GM23248 (cell line): ENCODE results near the gene UNC13A. TPM values are rescaled to one million over a fixed set of nuclear protein-coding genes. Genes with fewer than 3 reads are reported as not detected.

Experiments used
- DNase-seq: peaks from one replicate; pipeline ENCODE4 v3.0.0-alpha.2; 2015
- H2AFZ ChIP-seq: fragments of 200-600 bp; sonication (generic); 2 replicates; pipeline ENCODE4 v1.6.1; 2016; ENCODE audit warnings: antibody characterized with exemption
- H3F3A ChIP-seq: fragments of 200-600 bp; sonication (generic); 2 replicates; pipeline ENCODE4 v1.6.1; 2016; ENCODE audit warnings: mild to moderate bottlenecking, antibody characterized with exemption, mixed run types; ENCODE audit not compliant: insufficient read depth
- H3K27ac ChIP-seq: fragments of 200-600 bp; sonication (generic); 2 replicates; pipeline ENCODE4 v1.5.1; 2016; ENCODE audit warnings: mild to moderate bottlenecking
- H3K27me3 ChIP-seq: fragments of 200-600 bp; sonication (generic); replicated peaks from 2 replicates; pipeline ENCODE4 v1.6.1; 2016; ENCODE audit warnings: mild to moderate bottlenecking; ENCODE audit not compliant: insufficient read depth
- H3K36me3 ChIP-seq: fragments of 200-600 bp; sonication (generic); 2 replicates; pipeline ENCODE4 v1.6.1; 2016; ENCODE audit warnings: low read depth, mild to moderate bottlenecking
- H3K4me1 ChIP-seq: fragments of 200-600 bp; sonication (generic); 2 replicates; pipeline ENCODE4 v1.6.1; 2016; ENCODE audit warnings: mild to moderate bottlenecking; ENCODE audit not compliant: insufficient read depth
- H3K4me2 ChIP-seq: fragments of 200-600 bp; sonication (generic); one replicate; pipeline ENCODE4 v1.6.1; 2016; ENCODE audit warnings: mild to moderate bottlenecking; ENCODE audit not compliant: unreplicated experiment
- H3K4me3 ChIP-seq: fragments of 200-600 bp; sonication (generic); 2 replicates; pipeline ENCODE4 v1.5.1; 2016; ENCODE audit warnings: mild to moderate bottlenecking
- H3K79me2 ChIP-seq: fragments of 200-600 bp; sonication (generic); 2 replicates; pipeline ENCODE4 v1.6.1; 2016; ENCODE audit warnings: mild to moderate bottlenecking; ENCODE audit not compliant: insufficient read depth
- H3K9ac ChIP-seq: fragments of 200-600 bp; sonication (generic); 2 replicates; pipeline ENCODE4 v1.6.1; 2016; ENCODE audit warnings: mild to moderate bottlenecking
- H3K9me2 ChIP-seq: fragments of 200-600 bp; sonication (generic); 2 replicates; pipeline ENCODE4 v1.6.1; 2016; ENCODE audit warnings: mixed run types, mild to moderate bottlenecking, moderate library complexity; ENCODE audit not compliant: insufficient read depth
- H3K9me3 ChIP-seq: fragments of 200-600 bp; sonication (generic); one replicate; pipeline ENCODE4 v1.6.1; 2017; ENCODE audit warnings: low read depth
- H4K20me1 ChIP-seq: fragments of 200-600 bp; sonication (generic); 2 replicates; pipeline ENCODE4 v1.6.0; 2016; ENCODE audit not compliant: insufficient read depth
- EZH2 ChIP-seq: fragments of 200-600 bp; sonication (generic); IDR thresholded peaks from 2 replicates; pipeline ENCODE4 v1.6.1; 2018; ENCODE audit warnings: antibody characterized with exemption, mild to moderate bottlenecking; ENCODE audit not compliant: insufficient read depth, poor library complexity, severe bottlenecking
- EZH2phosphoT487 ChIP-seq: fragments of 200-600 bp; sonication (generic); IDR thresholded peaks from 2 replicates; pipeline ENCODE4 v1.6.1; 2018; ENCODE audit warnings: antibody characterized with exemption, moderate library complexity, mild to moderate bottlenecking, low read depth; ENCODE audit not compliant: insufficient read depth
- WGBS, 2 experiments: methylation state at CpG; one replicate each; pipeline ENCODE4 v1.1.6; 2015 to 2017; ENCODE audit warnings: low lambda C conversion rate in 2 of 2, low coverage in 1 of 2; ENCODE audit errors: missing lambda C conversion rate in 2 of 2; 5-methylcytosine and 5-hydroxymethylcytosine counted together
- in situ Hi-C: fragments of 300-500 bp; cut with MboI; formaldehyde crosslinking; loops from 2 replicates; pipeline ENCODE4 v1.15.0; 2020
- polyA plus RNA-seq: library from polyadenylated mRNA; unstranded; fragments of >200 nt; fragmentation: Nextera tagmentation; extraction: Ambion mirVana; gene quantifications from 2 replicates; pipeline ENCODE4 v1.2.1, GENCODE V29; 2016
- total RNA-seq: library from RNA; depleted of rRNA; stranded (reverse); fragments of >200 nt; shearing (Covaris generic); gene quantifications from 2 replicates; pipeline ENCODE4 v1.2.3, GENCODE V29; 2014; rRNA removed

The UNC13A gene
- total RNA-seq (under 0.01 and 0.11 TPM in 2 replicates), polyA plus RNA-seq (0.03 TPM in 2 replicates)

GRCh38 chr19:17687857-17688784 is at the start of gene UNC13A:
Gene UNC13A, minus strand, starts transcription at chr19:17688354. Its CDS starts 155 bp downstream, at chr19:17688199.
- Histone ChIP-seq H3K4me1 (0 out of 2 replicates have a peak, but pooled peaks cover 4% of the 10 kb centered on the region), H3K4me2 (no peak within 1 kb of the TSS), H3K9ac (no peak within 1 kb of the TSS), H3K27ac (no peak within 1 kb of the TSS), H3F3A (no peaks in the 10 kb centered on the region), H4K20me1 (no peaks in the 10 kb centered on the region), H3K79me2 (no peaks in the 10 kb centered on the region), H3K9me2 (no peaks in the 10 kb centered on the region), H3K27me3 (peaks cover 9% of the 10 kb centered on the region), H3K9me3 (no peaks in the 10 kb centered on the region), H2AFZ (no peak within 1 kb of the TSS), H3K4me3 (0 out of 2 replicates have a peak within 1 kb of the TSS, but pooled peaks have one; percentile 23), H3K36me3 (no peaks in the 10 kb centered on the region)
- TF ChIP-seq EZH2phosphoT487, result no peak
- TF ChIP-seq EZH2, result no peak
- in situ Hi-C loops, result no loop called here
- 4 to 5% methylated on average over 44 to 55 of the region's 77 CpGs for WGBS, 2 experiments
- DNase-seq, result peak; percentile 58

GRCh38 chr19:17737690-17738153 is 49.6 kb upstream of the UNC13A start:
- Histone ChIP-seq H3K79me2 (peaks cover 15% of the 10 kb centered on the region), H3K27me3 (no peaks in the 10 kb centered on the region), H3K9me3 (no peaks in the 10 kb centered on the region), H3K4me1 (no peaks in the 10 kb centered on the region), H4K20me1 (no peaks in the 10 kb centered on the region), H3K4me2 (no peak overlapping the region), H3K27ac (no peak overlapping the region), H3K4me3 (no peak overlapping the region), H3F3A (no peaks in the 10 kb centered on the region), H2AFZ (no peak overlapping the region), H3K9me2 (no peaks in the 10 kb centered on the region), H3K36me3 (peaks cover 12% of the 10 kb centered on the region; the same call in 1 of the 2 replicates), H3K9ac (no peak overlapping the region)
- TF ChIP-seq EZH2phosphoT487 (no peak), EZH2 (no peak)
- WGBS, 2 experiments, result 80 to 84% methylated on average over 7 of the region's 7 CpGs
- DNase-seq, result no peak
- in situ Hi-C loops, result no loop called here

- no peak for DNase-seq
- 93 to 97% methylated on average over 5 of the region's 5 CpGs for WGBS, 2 experiments
- H3K4me3 ChIP-seq, result no peak overlapping the region
- in situ Hi-C loops, result no loop called here
- H3K36me3 ChIP-seq, result peaks cover 24% of the 10 kb centered on the region; the same call in 1 of the 2 replicates
- peaks cover 38% of the 10 kb centered on the region for H3K79me2 ChIP-seq
- peaks cover 6% of the 10 kb centered on the region for H4K20me1 ChIP-seq
- no peaks in the 10 kb centered on the region for H3K4me1 ChIP-seq
- H3K27me3 ChIP-seq, result no peaks in the 10 kb centered on the region
- no peak overlapping the region for H3K9ac ChIP-seq
- TF ChIP-seq EZH2phosphoT487 (no peak), EZH2 (no peak)
- no peaks in the 10 kb centered on the region for H3F3A ChIP-seq
- no peaks in the 10 kb centered on the region for H3K9me3 ChIP-seq
- H2AFZ ChIP-seq, result no peak overlapping the region
- H3K9me2 ChIP-seq, result no peaks in the 10 kb centered on the region
- H3K4me2 ChIP-seq, result no peak overlapping the region
- H3K27ac ChIP-seq, result no peak overlapping the region
These were observed 47.3 kb upstream of the UNC13A start for GRCh38 chr19:17735410-17735809.

- Histone ChIP-seq H3K36me3 (peaks cover 24% of the 10 kb centered on the region; the same call in 1 of the 2 replicates), H4K20me1 (peaks cover 6% of the 10 kb centered on the region), H3K9ac (no peak overlapping the region), H3K4me2 (no peak overlapping the region), H3K9me2 (no peaks in the 10 kb centered on the region), H3K9me3 (no peaks in the 10 kb centered on the region), H3K27me3 (no peaks in the 10 kb centered on the region), H2AFZ (no peak overlapping the region), H3K79me2 (peaks cover 50% of the 10 kb centered on the region), H3F3A (no peaks in the 10 kb centered on the region), H3K27ac (no peak overlapping the region), H3K4me3 (no peak overlapping the region), H3K4me1 (no peaks in the 10 kb centered on the region)
- 95 to 96% methylated on average over 15 to 16 of the region's 16 CpGs for WGBS, 2 experiments
- in situ Hi-C loops, result no loop called here
- DNase-seq, result no peak
- TF ChIP-seq EZH2 (no peak), EZH2phosphoT487 (no peak)
These were observed 46.0 kb upstream of the UNC13A start for GRCh38 chr19:17734146-17734545.
